ENCODE data around the gene SERPINA6.

DNA sequence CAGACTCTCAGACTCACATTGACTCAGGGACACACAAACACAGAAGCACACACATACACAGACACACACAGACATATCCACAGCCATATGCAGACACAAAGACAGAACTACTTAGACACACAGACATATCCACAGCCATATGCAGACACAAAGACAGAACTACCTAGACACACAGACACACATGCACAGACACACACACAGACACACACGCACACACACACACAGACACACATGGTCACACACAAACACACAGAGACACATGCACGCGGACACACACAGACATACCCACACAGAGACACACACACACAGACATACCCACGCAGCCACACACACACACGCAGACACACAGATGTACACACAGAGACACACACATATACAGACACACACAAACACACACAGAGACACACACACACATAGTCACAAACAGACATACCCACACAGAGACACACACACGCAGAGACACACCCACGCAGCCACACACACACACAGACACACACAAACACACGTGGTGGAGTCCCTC lies 39.5 kb upstream of the SERPINA6 start:
- TF ChIP-seq EP300 (IDR thresholded peaks at IDR 0.05) = no peak
- no peak for TF ChIP-seq POLR2A (IDR thresholded peaks at IDR 0.05)
